ENCODE measurements around the gene MLX.
"Not testable (repeated sequence)": the region's sequence is repeated elsewhere in the genome, so short reads cannot be mapped to it uniquely, and the experiment has no call there.

The MLX gene

GRCh38 chr17:42536372-42537155 lies 30.3 kb upstream of the MLX start:
- peak in 1 of 2 experiments; percentile 44 for DNase-seq

GRCh38 chr17:42537156-42537805 lies 29.6 kb upstream of the MLX start:
- no peak for DNase-seq

GRCh38 chr17:42537826-42538451 lies 29.0 kb upstream of the MLX start:
- DNase-seq: no peak

GRCh38 chr17:42538482-42538881 lies 28.4 kb upstream of the MLX start:
- DNase-seq: no peak

- not testable (repeated sequence) for DNase-seq
These were observed 26.3 kb upstream of the MLX start for GRCh38 chr17:42540558-42540957.

- no peak for DNase-seq
These were observed 25.7 kb upstream of the MLX start for GRCh38 chr17:42541041-42541833.

- DNase-seq: no peak
These were observed 23.5 kb upstream of the MLX start for GRCh38 chr17:42543190-42544079.

GRCh38 chr17:42544874-42545283 lies 22.0 kb upstream of the MLX start:
- no peak for DNase-seq

- DNase-seq: not testable (repeated sequence)
These were observed 21.0 kb upstream of the MLX start for GRCh38 chr17:42545755-42546505.

- no peak for DNase-seq
These were observed 19.9 kb upstream of the MLX start for GRCh38 chr17:42547001-42547461.

- no peak for DNase-seq
These were observed 19.2 kb upstream of the MLX start for GRCh38 chr17:42547698-42548069.

- DNase-seq: no peak
These were observed 18.6 kb upstream of the MLX start for GRCh38 chr17:42548070-42548837.

- DNase-seq: no peak
These were observed 17.7 kb upstream of the MLX start for GRCh38 chr17:42548993-42549755.

GRCh38 chr17:42552736-42553135 lies 14.2 kb upstream of the MLX start, which contains the start of gene HSD17B1:
HSD17B1 (plus strand) TSS chr17:42552923; CDS start chr17:42552934, 11 bp downstream.
- not testable (repeated sequence) for DNase-seq

GRCh38 chr17:42553161-42553818 lies 13.6 kb upstream of the MLX start:
- no peak for DNase-seq

- DNase-seq: no peak
These were observed 13.0 kb upstream of the MLX start for GRCh38 chr17:42553866-42554249.

- peak in 1 of 2 experiments; percentile 53 for DNase-seq
These were observed 12.4 kb upstream of the MLX start for GRCh38 chr17:42554250-42555121.

GRCh38 chr17:42555122-42555622 lies 11.7 kb upstream of the MLX start:
- DNase-seq: no peak
